Retinal pigment epithelial cell (primary cell): ENCODE results near the gene LHX1.
A peak's percentile ranks its signal among the peaks of the same experiment; 100 is the strongest.

Experiments
- DNase-seq: peaks from one replicate; pipeline ENCODE4 v3.0.0-alpha.2; 2010; ENCODE audit warnings: low read depth
- H3K4me3 ChIP-seq: 2 replicates; pipeline ENCODE4 v1.5.1; 2011; ENCODE audit warnings: mild to moderate bottlenecking, low read length, control low read depth, moderate library complexity
- TF ChIP-seq, protein P1 (sequence below): conservative IDR thresholded peaks from 2 replicates; pipeline ENCODE4 v1.5.1; 2011; ENCODE audit warnings: low read depth, low read length, control low read depth, inconsistent platforms

LHX1 gene

GRCh38 chr17:36937001-36937958 lies at the start of gene LHX1:
TSS of gene LHX1 (plus strand) at chr17:36937475. CDS start at chr17:36938198, 723 bp downstream.
- H3K4me3 ChIP-seq = peak within 1 kb of the TSS; percentile 42
- TF ChIP-seq, protein P1, sequence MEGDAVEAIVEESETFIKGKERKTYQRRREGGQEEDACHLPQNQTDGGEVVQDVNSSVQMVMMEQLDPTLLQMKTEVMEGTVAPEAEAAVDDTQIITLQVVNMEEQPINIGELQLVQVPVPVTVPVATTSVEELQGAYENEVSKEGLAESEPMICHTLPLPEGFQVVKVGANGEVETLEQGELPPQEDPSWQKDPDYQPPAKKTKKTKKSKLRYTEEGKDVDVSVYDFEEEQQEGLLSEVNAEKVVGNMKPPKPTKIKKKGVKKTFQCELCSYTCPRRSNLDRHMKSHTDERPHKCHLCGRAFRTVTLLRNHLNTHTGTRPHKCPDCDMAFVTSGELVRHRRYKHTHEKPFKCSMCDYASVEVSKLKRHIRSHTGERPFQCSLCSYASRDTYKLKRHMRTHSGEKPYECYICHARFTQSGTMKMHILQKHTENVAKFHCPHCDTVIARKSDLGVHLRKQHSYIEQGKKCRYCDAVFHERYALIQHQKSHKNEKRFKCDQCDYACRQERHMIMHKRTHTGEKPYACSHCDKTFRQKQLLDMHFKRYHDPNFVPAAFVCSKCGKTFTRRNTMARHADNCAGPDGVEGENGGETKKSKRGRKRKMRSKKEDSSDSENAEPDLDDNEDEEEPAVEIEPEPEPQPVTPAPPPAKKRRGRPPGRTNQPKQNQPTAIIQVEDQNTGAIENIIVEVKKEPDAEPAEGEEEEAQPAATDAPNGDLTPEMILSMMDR = no peak
- DNase-seq = no peak

- DNase-seq = no peak
- TF ChIP-seq, protein P1 = no peak
Measured at GRCh38 chr17:36888236-36888951, 48.9 kb upstream of the LHX1 start.

DNA sequence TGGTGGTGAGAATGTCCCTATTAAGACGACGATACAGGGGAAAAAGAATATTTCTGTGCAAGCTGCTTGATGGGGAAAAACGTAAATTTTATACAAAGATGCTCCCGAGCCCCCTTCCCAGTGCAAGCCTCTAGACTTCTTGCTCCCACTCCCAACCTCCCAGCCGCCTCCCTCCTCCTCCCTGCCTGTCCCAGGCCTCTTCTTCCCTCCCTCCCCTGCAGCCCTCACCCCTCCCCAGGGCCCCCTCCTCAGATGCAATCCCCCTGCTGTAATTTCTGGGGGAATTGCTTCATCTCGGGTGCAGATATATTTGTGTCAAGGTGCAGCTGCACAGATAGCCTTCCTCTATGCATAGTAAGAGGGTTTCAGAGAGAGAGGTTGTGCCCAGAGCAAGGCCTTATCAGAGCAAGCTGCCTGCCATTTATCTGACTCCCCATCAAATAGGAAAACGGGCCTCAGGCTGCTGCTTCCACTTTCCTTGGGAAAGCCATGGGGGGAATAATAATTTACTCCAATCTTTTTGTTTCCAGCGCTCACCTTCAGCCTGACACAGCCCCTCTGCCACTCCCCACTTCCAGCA lies 47.4 kb upstream of the LHX1 start:
- TF ChIP-seq, protein P1 = no peak
- H3K4me3 ChIP-seq = no peak overlapping the region
- DNase-seq = no peak

More at GRCh38 chr17:36888236-36888951, 48.9 kb upstream of the LHX1 start:
- no peak overlapping the region for H3K4me3 ChIP-seq

DNA sequence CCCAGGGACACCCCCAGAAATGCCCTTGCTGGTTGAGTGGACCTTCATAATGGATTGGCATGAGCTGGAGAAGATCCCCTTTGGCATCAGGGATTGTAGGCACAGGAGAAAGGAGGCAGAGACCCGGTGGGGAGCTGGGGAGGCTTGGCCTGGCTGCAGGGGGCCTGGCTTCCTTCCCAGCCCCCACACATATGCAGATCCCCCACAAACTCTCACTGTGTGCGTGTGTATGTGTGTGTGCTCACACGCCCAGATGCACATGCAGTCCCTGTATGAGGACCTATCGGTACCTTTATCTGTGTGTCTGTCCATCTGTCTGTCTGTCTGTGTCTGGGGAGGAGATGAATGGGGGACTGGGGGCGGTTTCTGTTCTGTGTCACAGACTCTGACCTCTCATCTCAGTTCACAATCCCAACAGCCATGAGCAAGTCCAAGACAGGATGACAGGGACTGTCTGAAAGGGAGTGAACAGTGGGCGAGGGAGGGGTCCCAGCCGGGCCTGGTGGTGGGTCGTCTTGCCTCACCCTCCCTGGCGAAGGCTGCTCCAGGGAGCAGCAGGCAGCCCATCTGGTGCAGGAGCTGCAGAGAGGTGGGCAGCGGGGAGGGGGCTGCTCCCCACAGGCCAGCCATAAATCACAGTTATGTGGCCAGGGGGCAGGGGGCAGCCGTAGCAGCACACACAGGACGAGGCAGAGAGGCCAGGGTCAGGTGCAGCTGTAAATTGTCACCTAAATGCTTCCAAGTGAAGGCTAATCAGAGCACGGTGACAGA lies 46.7 kb upstream of the LHX1 start:
- H3K4me3 ChIP-seq = no peak overlapping the region
- DNase-seq = no peak
- TF ChIP-seq, protein P1 = no peak

GRCh38 chr17:36892112-36892838 lies 45.0 kb upstream of the LHX1 start:
- TF ChIP-seq, protein P1 = peak; percentile 22
- no peak overlapping the region for H3K4me3 ChIP-seq
- DNase-seq = no peak

DNA sequence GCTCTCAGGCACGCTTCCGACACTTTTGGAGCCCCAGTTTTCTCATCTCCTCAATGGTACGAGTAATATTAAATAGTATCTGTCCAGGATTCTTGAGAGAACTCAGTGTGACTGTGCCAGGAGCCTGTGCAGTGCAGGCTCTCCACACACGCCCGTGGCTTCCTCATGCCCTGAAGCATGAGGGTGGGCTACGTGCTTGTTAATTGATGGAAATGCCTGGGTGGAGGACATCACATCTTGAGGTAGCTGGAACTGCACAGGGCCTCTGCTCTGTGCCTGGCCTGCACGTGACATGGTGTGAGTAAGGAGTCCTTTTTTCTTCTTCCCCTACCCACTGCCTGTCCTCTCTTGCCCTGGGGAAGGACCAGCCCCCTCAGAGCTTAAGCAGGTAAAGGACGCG lies 43.1 kb upstream of the LHX1 start:
- no peak overlapping the region for H3K4me3 ChIP-seq
- TF ChIP-seq, protein P1 = no peak
- DNase-seq = no peak
